Endothelial cell of umbilical vein (primary cell): ENCODE results near the gene SERPINA6. TPM values are rescaled to one million over a fixed set of nuclear protein-coding genes. Genes with fewer than 3 reads are reported as not detected.
"Not testable (repeated sequence)": the region's sequence is repeated elsewhere in the genome, so short reads cannot be mapped to it uniquely, and the experiment has no call there.

Experiments used
- BruUV-seq: library from RNA; stranded (reverse); fragments of 400-500 nt; replicated peaks from 2 replicates; lab custom pipeline; 2021; lab: Mats Ljungman, UMichigan
- CTCF ChIA-PET: fragments of 300-600, 350-600 bp; sonication (Branson Sonifier 250); formaldehyde crosslinking; loops from one replicate; lab custom pipeline; 2021; ENCODE audit warnings: antibody characterized with exemption, inconsistent platforms; lab: Charles Lee
- POLR2A ChIA-PET: fragments of 300-600, 350-600 bp; sonication (Branson Sonifier 250); formaldehyde crosslinking; loops from one replicate; lab custom pipeline; 2021; ENCODE audit warnings: antibody characterized with exemption, inconsistent platforms; lab: Charles Lee
- DNase-seq: peaks from one replicate; pipeline ENCODE4 v3.0.0-alpha.2; 2011; ENCODE audit warnings: low read depth, low spot score
- FAIRE-seq: peaks from 2 replicates; lab custom pipeline; 2011; peaks lifted over from hg19 to GRCh38; lab: Jason Lieb, UNC
- H2AFZ ChIP-seq: 2 replicates; pipeline ENCODE4 v1.6.0; 2012; ENCODE audit warnings: low read depth, low read length, control low read depth, inconsistent platforms
- H3K27ac ChIP-seq: 2 replicates; pipeline ENCODE4 v1.5.1; 2011; ENCODE audit warnings: low read depth, mild to moderate bottlenecking, control low read depth, low read length, moderate library complexity; ENCODE audit not compliant: insufficient read depth
- H3K27me3 ChIP-seq, 2 experiments: 2 replicates each; pipeline versions ENCODE4 v1.6.0 to v1.6.1; 2011; ENCODE audit warnings: low read length in 2 of 2, mixed read lengths in 1 of 2; ENCODE audit not compliant: control insufficient read depth in 2 of 2, insufficient read depth in 2 of 2
- H3K36me3 ChIP-seq, 2 experiments: 2 replicates in 1 of 2; 3 replicates in 1 of 2; pipeline ENCODE4 v1.5.1; 2011; ENCODE audit warnings: low read length in 2 of 2, mild to moderate bottlenecking in 1 of 2, moderate library complexity in 1 of 2; ENCODE audit not compliant: control insufficient read depth in 2 of 2, insufficient read depth in 2 of 2; ENCODE audit errors: extremely low read depth in 1 of 2
- H3K4me1 ChIP-seq: 3 replicates; pipeline ENCODE4 v1.5.1; 2011; ENCODE audit warnings: mild to moderate bottlenecking, low read length; ENCODE audit not compliant: control insufficient read depth, insufficient read depth; ENCODE audit errors: extremely low read depth
- H3K4me2 ChIP-seq: 2 replicates; pipeline ENCODE4 v1.6.1; 2011; ENCODE audit warnings: low read length, control low read depth, mixed read lengths; ENCODE audit not compliant: insufficient read depth
- H3K4me3 ChIP-seq, 3 experiments: fragments of 200-600 bp in 1 of 3; sonication (generic), shearing (Covaris generic) in 1 of 3; replicated peaks in 1 of 3; 2 replicates each; pipeline ENCODE4 v1.5.1; 2011 to 2016; ENCODE audit warnings: control low read depth in 3 of 3, low read length in 3 of 3, mild to moderate bottlenecking in 2 of 3, inconsistent platforms in 1 of 3, low read depth in 1 of 3, moderate library complexity in 1 of 3; ENCODE audit not compliant: insufficient read depth in 1 of 3
- H3K79me2 ChIP-seq: 2 replicates; pipeline ENCODE4 v1.6.0; 2012; ENCODE audit warnings: low read length, inconsistent platforms; ENCODE audit not compliant: control insufficient read depth, insufficient read depth
- H3K9ac ChIP-seq: replicated peaks from 2 replicates; pipeline ENCODE3; 2011; ENCODE audit warnings: low read length, control low read depth; ENCODE audit not compliant: insufficient read depth; ENCODE audit errors: extremely low read depth
- H3K9me1 ChIP-seq: replicated peaks from 3 replicates; pipeline ENCODE4 v1.6.0; 2011; ENCODE audit warnings: mild to moderate bottlenecking, low read length; ENCODE audit not compliant: control insufficient read depth, insufficient read depth; ENCODE audit errors: extremely low read depth
- H3K9me3 ChIP-seq: replicated peaks from 2 replicates; pipeline ENCODE4 v1.5.1; 2012; ENCODE audit warnings: low read length, inconsistent platforms; ENCODE audit not compliant: control insufficient read depth, insufficient read depth
- H4K20me1 ChIP-seq: replicated peaks from 2 replicates; pipeline ENCODE3; 2011; ENCODE audit warnings: mild to moderate bottlenecking, low read length; ENCODE audit not compliant: control insufficient read depth, insufficient read depth; ENCODE audit errors: extremely low read depth
- JUN ChIP-seq: IDR thresholded peaks from 2 replicates; pipeline ENCODE4 v1.6.1; 2011; ENCODE audit warnings: borderline replicate concordance, low read depth; ENCODE audit not compliant: insufficient read length, insufficient read depth
- dilution Hi-C: fragments of 300-500 bp; cut with MboI; formaldehyde crosslinking; loops from one replicate; pipeline ENCODE4 v1.15.0; 2019; ENCODE audit warnings: low sequenced_read_pairs; ENCODE audit not compliant: extremely low pct_ligation_motif_present
- intact Hi-C: fragments of 100-400 bp; cut with micrococcal nuclease; formaldehyde crosslinking; loops from one replicate; pipeline ENCODE4 v1.10.0; 2022
- polyA plus RNA-seq, 4 experiments: library from polyadenylated mRNA; depleted of rRNA in 3 of 4; stranded (reverse) in 3 of 4; unstranded in 1 of 4; fragments of >200 nt; gene quantifications; 2 replicates each; pipeline versions ENCODE4 v1.2.1 to v1.2.3, GENCODE V29; 2011 to 2012; ENCODE audit warnings: missing spikeins in 1 of 4
- total RNA-seq: library from RNA; stranded (reverse); gene quantifications from 2 replicates; pipeline ENCODE4 v1.2.3, GENCODE V29; 2021

Gene SERPINA6
- total and polyA plus RNA-seq, 2 donors (not counting 3 experiments of a cell fraction or from before 2014, with no cell fraction given), result not detected

GRCh38 chr14:94296181-94296545 is 27.0 kb downstream of the SERPINA6 start:
- H3K4me3 ChIP-seq, FAIRE-seq, H2AFZ ChIP-seq, H3K9me3 ChIP-seq, H4K20me1 ChIP-seq, dilution Hi-C loops, H3K27ac ChIP-seq, H3K79me2 ChIP-seq, H3K4me2 ChIP-seq, H3K9ac ChIP-seq, CTCF ChIA-PET, H3K36me3 ChIP-seq, intact Hi-C loops, H3K9me1 ChIP-seq, H3K27me3 ChIP-seq, H3K4me1 ChIP-seq, BruUV-seq, POLR2A ChIA-PET, DNase-seq: not testable (repeated sequence)

DNA sequence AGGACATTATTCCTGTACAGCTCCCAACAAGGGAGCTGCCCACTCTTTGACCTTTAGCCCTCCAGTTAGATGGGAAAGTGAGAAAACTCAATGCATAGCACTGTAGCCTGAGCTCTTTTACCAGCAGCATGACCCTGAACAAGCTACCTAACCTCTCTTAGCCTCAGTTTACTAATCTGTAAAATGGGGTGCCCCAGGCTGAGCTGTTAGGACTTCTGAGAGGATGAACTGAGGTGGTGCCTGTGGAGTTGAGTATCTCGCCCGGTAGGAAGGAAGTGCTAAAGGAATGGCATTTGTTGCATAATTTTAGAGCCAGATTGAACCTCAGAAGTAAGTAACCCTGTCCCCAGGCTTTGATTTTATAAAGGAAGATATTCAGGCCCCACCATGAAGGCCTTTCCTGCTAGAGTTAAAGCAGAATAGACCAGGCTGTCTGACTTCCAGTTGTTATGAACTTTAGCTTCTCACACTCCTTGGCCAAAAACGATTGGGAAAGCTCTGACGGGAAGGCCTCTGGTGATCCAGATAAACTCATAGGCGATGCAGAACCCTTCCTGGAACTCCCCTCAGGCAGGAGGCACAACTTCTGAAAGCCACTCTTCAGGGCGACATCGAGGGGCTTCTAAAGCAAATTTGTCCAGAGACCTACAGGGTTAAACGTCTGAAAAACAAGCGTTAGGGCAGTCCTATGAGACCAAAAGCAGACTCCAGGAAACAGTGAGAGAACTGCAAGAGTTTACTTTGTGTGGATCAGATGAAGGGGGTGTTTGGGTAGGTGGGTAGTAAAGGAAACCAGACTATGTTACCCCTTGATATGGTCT is 27.6 kb downstream of the SERPINA6 start:
- H3K79me2 ChIP-seq, result no peaks in the 10 kb centered on the region
- FAIRE-seq, result no peak

More for the DNA sequence above, 27.6 kb downstream of the SERPINA6 start:
- no peaks in the 10 kb centered on the region for H3K27me3 ChIP-seq
- H2AFZ ChIP-seq, result no peak overlapping the region
- TF ChIP-seq JUN, result no peak
- H3K9me3 ChIP-seq, result no peaks in the 10 kb centered on the region
- H3K4me3 ChIP-seq, result no peak overlapping the region
- intact Hi-C loops, result no loop called here
- H3K9ac ChIP-seq, result no peak overlapping the region
- H3K4me1 ChIP-seq, result no peaks in the 10 kb centered on the region
- POLR2A ChIA-PET, result no interaction called here
- CTCF ChIA-PET, result no interaction called here
- no peaks in the 10 kb centered on the region for H3K9me1 ChIP-seq
- H3K4me2 ChIP-seq, result no peak overlapping the region
- no peaks in the 10 kb centered on the region for H4K20me1 ChIP-seq
- no peak for DNase-seq
- H3K27ac ChIP-seq, result no peak overlapping the region
- dilution Hi-C loops, result no loop called here
- no TSS peak for BruUV-seq
- H3K36me3 ChIP-seq, result no peaks in the 10 kb centered on the region
